PC-9 (cell line): ENCODE results near the gene STRN4. TPM values are rescaled to one million over a fixed set of nuclear protein-coding genes. Genes with fewer than 3 reads are reported as not detected.

Experiments
- BruUV-seq: library from RNA; stranded (reverse); fragments of 400-500 nt; replicated peaks from 2 replicates; lab custom pipeline; 2021; lab: Mats Ljungman, UMichigan
- CTCF ChIA-PET: fragments of 300-600 bp; sonication (Branson Sonifier 250); formaldehyde crosslinking; loops from one replicate; lab custom pipeline; 2022; ENCODE audit warnings: antibody characterized with exemption; lab: Charles Lee
- POLR2A ChIA-PET: fragments of 300-600 bp; sonication (Branson Sonifier 250); formaldehyde crosslinking; loops from one replicate; lab custom pipeline; 2022; ENCODE audit warnings: antibody characterized with exemption; ENCODE audit not compliant: unreplicated experiment; lab: Charles Lee
- DNase-seq, 2 experiments: peaks; one replicate each; pipeline versions ENCODE4 v3.0.0 to v3.0.0-alpha.2; 2015 to 2022; ENCODE audit warnings: mixed read lengths in 1 of 2
- H2AFZ ChIP-seq: fragments of 200-600 bp; sonication (generic); 2 replicates; pipeline ENCODE4 v1.8.1; 2017; ENCODE audit warnings: antibody characterized with exemption
- H3F3A ChIP-seq: fragments of 200-600 bp; sonication (generic); 2 replicates; pipeline ENCODE4 v1.8.1; 2017; ENCODE audit warnings: antibody characterized with exemption, mild to moderate bottlenecking, low read depth; ENCODE audit not compliant: insufficient read depth
- H3K27ac ChIP-seq: fragments of 200-600 bp; sonication (generic); 2 replicates; pipeline ENCODE4 v1.6.1; 2016; ENCODE audit warnings: mixed run types
- H3K27me3 ChIP-seq: fragments of 200-600 bp; sonication (generic); 2 replicates; pipeline ENCODE4 v1.6.1; 2016; ENCODE audit warnings: low read depth, mixed run types; ENCODE audit not compliant: insufficient read depth
- H3K36me3 ChIP-seq: fragments of 200-600 bp; sonication (generic); 2 replicates; pipeline ENCODE4 v1.6.1; 2016; ENCODE audit warnings: low read depth, mixed run types
- H3K4me1 ChIP-seq: fragments of 200-600 bp; sonication (generic); replicated peaks from 2 replicates; pipeline ENCODE4 v1.6.1; 2016; ENCODE audit warnings: mixed run types; ENCODE audit not compliant: insufficient read depth
- H3K4me2 ChIP-seq: fragments of 200-600 bp; sonication (generic); 2 replicates; pipeline ENCODE4 v1.6.1; 2017; ENCODE audit warnings: mixed run types
- H3K4me3 ChIP-seq: fragments of 200-600 bp; sonication (generic); 2 replicates; pipeline ENCODE4 v1.6.1; 2016; ENCODE audit warnings: mixed run types
- H3K79me2 ChIP-seq: fragments of 200-600 bp; sonication (generic); 2 replicates; pipeline ENCODE4 v1.6.1; 2017; ENCODE audit warnings: low read depth, mixed run types
- H3K9me2 ChIP-seq: fragments of 200-600 bp; sonication (generic); 2 replicates; pipeline ENCODE4 v1.8.1; 2017; ENCODE audit warnings: mild to moderate bottlenecking; ENCODE audit not compliant: insufficient read depth
- H3K9me3 ChIP-seq: fragments of 200-600 bp; sonication (generic); 2 replicates; pipeline ENCODE4 v1.8.1; 2016; ENCODE audit warnings: low read depth; ENCODE audit not compliant: insufficient read depth
- H4K20me1 ChIP-seq: fragments of 200-600 bp; sonication (generic); 2 replicates; pipeline ENCODE4 v1.8.1; 2017; ENCODE audit not compliant: insufficient read depth
- CTCF ChIP-seq: fragments of 200-600 bp; sonication (generic); conservative IDR thresholded peaks from 2 replicates; pipeline ENCODE4 v1.6.1; 2017; ENCODE audit warnings: mixed run types, antibody characterized with exemption, mild to moderate bottlenecking, moderate library complexity
- EZH2 ChIP-seq: fragments of 200-600 bp; sonication (generic); IDR thresholded peaks from 2 replicates; pipeline ENCODE4 v1.8.0; 2017; ENCODE audit warnings: antibody characterized with exemption, low read depth
- intact Hi-C: fragments of 100-400 bp; cut with micrococcal nuclease; formaldehyde crosslinking; loops from one replicate; pipeline ENCODE4 v1.10.0; 2022; ENCODE audit not compliant: unreplicated experiment
- total RNA-seq: library from RNA; stranded (reverse); gene quantifications from 2 replicates; pipeline ENCODE4 v1.2.3, GENCODE V29; 2021

STRN4 gene
- total RNA-seq, 1 experiment from 2014 or later = 93.3 TPM

DNA sequence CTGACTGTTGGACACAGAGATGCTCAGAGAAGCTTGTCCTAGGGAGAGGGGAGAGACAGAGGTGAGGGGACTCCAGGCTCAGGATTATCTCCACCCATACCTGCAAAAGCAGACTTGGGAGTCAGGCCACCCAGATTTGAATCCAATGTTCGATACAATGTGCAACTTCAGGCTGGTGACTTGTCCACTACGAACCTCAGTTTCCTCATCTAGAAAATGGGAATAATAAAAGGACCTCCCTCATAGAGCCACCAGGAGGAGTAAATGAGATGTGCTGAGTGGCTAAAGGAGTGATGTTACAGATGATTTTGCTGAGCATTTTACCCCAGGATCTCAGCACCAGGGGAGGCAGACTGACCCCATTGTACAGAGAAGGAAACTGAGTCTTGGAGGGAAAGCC is 54.3 kb downstream of the STRN4 start:
- no peak overlapping the region for H3K27ac ChIP-seq
- intact Hi-C loops = no loop called here
- no TSS peak for BruUV-seq
- H3K4me2 ChIP-seq = no peak overlapping the region
- H4K20me1 ChIP-seq = no peaks in the 10 kb centered on the region
- H3K4me1 ChIP-seq = no peaks in the 10 kb centered on the region
- no peaks in the 10 kb centered on the region for H3K27me3 ChIP-seq
- H3K36me3 ChIP-seq = peaks cover 58% of the 10 kb centered on the region
- no peak overlapping the region for H3K4me3 ChIP-seq
- no peak overlapping the region for H2AFZ ChIP-seq
- H3K79me2 ChIP-seq = no peaks in the 10 kb centered on the region
- no peaks in the 10 kb centered on the region for H3K9me3 ChIP-seq
- POLR2A ChIA-PET = no interaction called here
- H3F3A ChIP-seq = peaks cover 12% of the 10 kb centered on the region; the same call in 1 of the 2 replicates
- no peak for TF ChIP-seq EZH2
- TF ChIP-seq CTCF = no peak
- CTCF ChIA-PET = no interaction called here
- no peaks in the 10 kb centered on the region for H3K9me2 ChIP-seq
- DNase-seq = no peak

GRCh38 chr19:46691104-46691503 is 55.1 kb downstream of the STRN4 start:
- intact Hi-C loops = no loop called here
- no peaks in the 10 kb centered on the region for H3K9me2 ChIP-seq
- no peaks in the 10 kb centered on the region for H3K79me2 ChIP-seq
- ChIA-PET POLR2A (no interaction called here), CTCF (no interaction called here)
- H3K4me3 ChIP-seq = no peak overlapping the region
- peaks cover 10% of the 10 kb centered on the region; the same call in 1 of the 2 replicates for H3F3A ChIP-seq
- no peak overlapping the region for H3K4me2 ChIP-seq
- no peak overlapping the region for H2AFZ ChIP-seq
- no peak for DNase-seq
- no peaks in the 10 kb centered on the region for H3K27me3 ChIP-seq
- TF ChIP-seq CTCF (no peak), EZH2 (no peak)
- no TSS peak for BruUV-seq
- H4K20me1 ChIP-seq = no peaks in the 10 kb centered on the region
- H3K4me1 ChIP-seq = no peaks in the 10 kb centered on the region
- no peaks in the 10 kb centered on the region for H3K9me3 ChIP-seq
- no peak overlapping the region for H3K27ac ChIP-seq
- H3K36me3 ChIP-seq = peaks cover 58% of the 10 kb centered on the region

DNA sequence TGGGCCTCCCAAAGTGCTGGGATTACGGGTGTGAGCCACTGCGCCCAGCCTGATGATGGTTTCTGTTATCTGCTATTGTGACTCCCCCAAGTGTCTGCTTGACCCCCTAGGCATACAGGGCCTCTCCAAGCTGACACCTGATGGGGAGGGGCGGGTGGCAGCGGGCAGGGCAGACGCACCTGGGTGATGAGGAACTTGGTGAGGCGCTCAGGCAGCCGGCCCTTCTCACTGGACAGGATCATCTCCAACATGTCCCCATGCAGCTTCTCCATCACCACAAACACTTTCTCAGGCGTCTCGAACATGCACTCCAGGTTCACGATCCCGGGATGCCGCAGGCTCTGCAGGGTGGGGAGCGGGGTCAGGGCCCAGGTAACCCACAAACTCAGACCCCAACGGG is 56.9 kb downstream of the STRN4 start:
- Histone ChIP-seq H3K27me3 (no peaks in the 10 kb centered on the region), H3K36me3 (peaks cover 48% of the 10 kb centered on the region), H3K9me3 (no peaks in the 10 kb centered on the region), H3K9me2 (no peaks in the 10 kb centered on the region), H3K79me2 (no peaks in the 10 kb centered on the region), H3F3A (peaks cover 16% of the 10 kb centered on the region; the same call in 1 of the 2 replicates), H2AFZ (no peak overlapping the region), H3K27ac (no peak overlapping the region), H4K20me1 (no peaks in the 10 kb centered on the region), H3K4me1 (no peaks in the 10 kb centered on the region), H3K4me2 (no peak overlapping the region), H3K4me3 (no peak overlapping the region)
- POLR2A ChIA-PET = no interaction called here
- intact Hi-C loops = no loop called here
- TF ChIP-seq CTCF (no peak), EZH2 (no peak)
- DNase-seq = no peak
- no TSS peak for BruUV-seq
- CTCF ChIA-PET = no interaction called here
